HCT116 (cell line): ENCODE data around the gene WDFY2. TPM values are rescaled to one million over a fixed set of nuclear protein-coding genes. Genes with fewer than 3 reads are reported as not detected.

Source experiments
- ATAC-seq: fragments of 200-7000 bp; cut with Tn5 transposase; 2 replicates; pipeline ENCODE4 v1.9.1; 2020; ENCODE audit warnings: mild to moderate bottlenecking, moderate library complexity
- BruUV-seq: library from RNA; stranded (reverse); fragments of 400-500 nt; replicated peaks from 2 replicates; lab custom pipeline; 2021; lab: Mats Ljungman, UMichigan
- CTCF ChIA-PET: fragments of 300-600 bp; sonication (Branson Sonifier 250); formaldehyde crosslinking; loops from one replicate; lab custom pipeline; 2021; ENCODE audit warnings: antibody characterized with exemption; lab: Charles Lee
- POLR2A ChIA-PET: fragments of 300-600, 350-600 bp; sonication (Branson Sonifier 250); formaldehyde crosslinking; loops from one replicate; lab custom pipeline; 2021; ENCODE audit warnings: antibody characterized with exemption; lab: Charles Lee
- RAD21 ChIA-PET, 2 experiments: fragments of 300-600 bp; sonication (Branson Sonifier 250); formaldehyde crosslinking; loops; one replicate each; lab custom pipeline; 2023; ENCODE audit warnings: low total read pairs in 2 of 2; ENCODE audit not compliant: uncharacterized antibody in 2 of 2, unreplicated experiment in 2 of 2, low non-redundant PET in 1 of 2; lab: Charles Lee
- DNase-seq: peaks from one replicate; pipeline ENCODE4 v3.0.0-alpha.2; 2010; ENCODE audit warnings: low read depth, low spot score
- H2AFZ ChIP-seq: fragments of 200-600 bp; shearing (Covaris generic), sonication (generic); 2 replicates; pipeline ENCODE4 v1.6.1; 2017; ENCODE audit warnings: low read depth, mixed run types, mixed read lengths, antibody characterized with exemption, low read length; ENCODE audit not compliant: poor library complexity, severe bottlenecking
- H3K27ac ChIP-seq: 2 replicates; pipeline ENCODE4 v1.5.1; 2012; ENCODE audit warnings: low read depth, low read length
- H3K27me3 ChIP-seq: fragments of 200-600 bp; sonication (generic); 2 replicates; pipeline ENCODE4 v1.6.1; 2016; ENCODE audit warnings: mixed run types, low read length, mixed read lengths; ENCODE audit not compliant: insufficient read depth
- H3K36me3 ChIP-seq, 2 experiments: fragments of 200-500 bp in 1 of 2; fragments of 200-600 bp in 1 of 2; sonication (Bioruptor generic) in 1 of 2; sonication (generic) in 1 of 2; 2 replicates each; pipeline versions ENCODE4 v1.5.1 to v1.6.1; 2014 to 2016; ENCODE audit warnings: low read length in 2 of 2, inconsistent platforms in 1 of 2, mixed read lengths in 1 of 2, mixed run types in 1 of 2; ENCODE audit not compliant: insufficient read depth in 2 of 2, control insufficient read depth in 1 of 2
- H3K4me1 ChIP-seq, 2 experiments: fragments of 200-600 bp in 1 of 2; sonication (generic) in 1 of 2; 2 replicates each; pipeline versions ENCODE4 v1.5.1 to v1.6.1; 2012 to 2017; ENCODE audit warnings: low read length in 2 of 2, inconsistent platforms in 1 of 2, mild to moderate bottlenecking in 1 of 2, mixed read lengths in 1 of 2, mixed run types in 1 of 2, moderate library complexity in 1 of 2; ENCODE audit not compliant: insufficient read depth in 2 of 2, control insufficient read depth in 1 of 2
- H3K4me2 ChIP-seq: fragments of 200-600 bp; sonication (generic); 2 replicates; pipeline ENCODE4 v1.6.1; 2017; ENCODE audit warnings: mixed run types, low read length, mixed read lengths
- H3K4me3 ChIP-seq, 2 experiments: fragments of 200-600 bp in 1 of 2; sonication (generic) in 1 of 2; replicated peaks in 1 of 2; 2 replicates each; pipeline ENCODE4 v1.5.1; 2011 to 2016; ENCODE audit warnings: low read length in 2 of 2, control low read depth in 1 of 2, low read depth in 1 of 2, mild to moderate bottlenecking in 1 of 2, mixed read lengths in 1 of 2, mixed run types in 1 of 2
- H3K79me2 ChIP-seq: fragments of 200-600 bp; sonication (generic); 2 replicates; pipeline ENCODE4 v1.6.1; 2017; ENCODE audit warnings: mild to moderate bottlenecking, mixed run types, low read length, moderate library complexity, mixed read lengths; ENCODE audit not compliant: insufficient read depth
- H3K9ac ChIP-seq: fragments of 200-600 bp; sonication (generic); 2 replicates; pipeline ENCODE4 v1.6.1; 2016; ENCODE audit warnings: low read length, mixed read lengths
- H3K9me2 ChIP-seq: fragments of 200-600 bp; sonication (generic), shearing (Covaris generic); 2 replicates; pipeline ENCODE4 v1.6.1; 2017; ENCODE audit warnings: mixed run types, mild to moderate bottlenecking, moderate library complexity; ENCODE audit not compliant: insufficient read depth
- H3K9me3 ChIP-seq, 2 experiments: fragments of 200-500 bp in 1 of 2; fragments of 200-600 bp in 1 of 2; sonication (Bioruptor generic) in 1 of 2; sonication (generic) in 1 of 2; 2 replicates each; pipeline ENCODE4 v1.6.1; 2014 to 2017; ENCODE audit warnings: low read length in 2 of 2, mixed read lengths in 2 of 2, inconsistent platforms in 1 of 2, low read depth in 1 of 2, mild to moderate bottlenecking in 1 of 2, mixed run types in 1 of 2, moderate library complexity in 1 of 2; ENCODE audit not compliant: control insufficient read depth in 1 of 2, insufficient read depth in 1 of 2
- H4K20me1 ChIP-seq: fragments of 200-600 bp; sonication (generic), shearing (Covaris generic); 2 replicates; pipeline ENCODE4 v1.6.1; 2017; ENCODE audit warnings: mixed run types, mild to moderate bottlenecking, moderate library complexity; ENCODE audit not compliant: insufficient read depth
- CBX3 ChIP-seq: IDR thresholded peaks from 2 replicates; pipeline ENCODE4 v1.6.1; 2012; ENCODE audit warnings: low read depth
- CEBPB ChIP-seq: IDR thresholded peaks from 2 replicates; pipeline ENCODE4 v1.6.1; 2012; ENCODE audit warnings: low read depth
- CTCF ChIP-seq, 3 experiments: fragments of 200-600 bp in 1 of 3; sonication (generic) in 1 of 3; IDR thresholded peaks in 2 of 3; conservative IDR thresholded peaks in 1 of 3; 2 replicates each; pipeline ENCODE4 v1.5.1; 2012 to 2017; ENCODE audit warnings: low read depth in 2 of 3, low read length in 2 of 3, antibody characterized with exemption in 1 of 3, borderline replicate concordance in 1 of 3, control low read depth in 1 of 3, mild to moderate bottlenecking in 1 of 3, mixed read lengths in 1 of 3, mixed run types in 1 of 3, moderate library complexity in 1 of 3; ENCODE audit not compliant: insufficient read depth in 1 of 3
- ELF1 ChIP-seq: IDR thresholded peaks from 2 replicates; pipeline ENCODE4 v1.6.1; 2012; ENCODE audit warnings: low read depth, borderline replicate concordance
- EZH2phosphoT487 ChIP-seq: fragments of 200-600 bp; IDR thresholded peaks from 2 replicates; pipeline ENCODE4 v1.6.1; 2018; ENCODE audit warnings: antibody characterized with exemption, borderline replicate concordance
- JUND ChIP-seq: IDR thresholded peaks from 2 replicates; pipeline ENCODE4 v1.6.1; 2012
- MAX ChIP-seq: IDR thresholded peaks from 2 replicates; pipeline ENCODE4 v1.6.1; 2012
- POLR2A ChIP-seq: IDR thresholded peaks from 2 replicates; pipeline ENCODE4 v1.7.0; 2011; ENCODE audit warnings: borderline replicate concordance; ENCODE audit not compliant: insufficient read depth, insufficient read length; ENCODE audit errors: extremely low read depth
- POLR2AphosphoS5 ChIP-seq: IDR thresholded peaks from 2 replicates; pipeline ENCODE4 v1.6.1; 2011; ENCODE audit warnings: mild to moderate bottlenecking, low read depth, low read length, moderate library complexity
- RAD21 ChIP-seq: IDR thresholded peaks from 2 replicates; pipeline ENCODE4 v1.6.1; 2012; ENCODE audit warnings: low read depth, mild to moderate bottlenecking
- REST ChIP-seq: IDR thresholded peaks from 2 replicates; pipeline ENCODE4 v1.6.1; 2012; ENCODE audit warnings: low read depth
- SIN3A ChIP-seq: IDR thresholded peaks from 2 replicates; pipeline ENCODE4 v1.6.1; 2012; ENCODE audit warnings: low read depth
- SP1 ChIP-seq: IDR thresholded peaks from 2 replicates; pipeline ENCODE4 v1.6.1; 2012; ENCODE audit warnings: low read depth
- SRF ChIP-seq: IDR thresholded peaks from 2 replicates; pipeline ENCODE4 v1.6.1; 2012; ENCODE audit warnings: low read depth
- YY1 ChIP-seq: IDR thresholded peaks from 2 replicates; pipeline ENCODE4 v1.6.1; 2011; ENCODE audit warnings: low read length, low read depth, moderate library complexity, mild to moderate bottlenecking; ENCODE audit not compliant: insufficient replicate concordance; ENCODE audit errors: extremely low read depth
- ZBTB33 ChIP-seq: IDR thresholded peaks from 2 replicates; pipeline ENCODE4 v1.6.1; 2011; ENCODE audit warnings: mild to moderate bottlenecking, low read length, moderate library complexity; ENCODE audit not compliant: insufficient replicate concordance; ENCODE audit errors: extremely low read depth
- ZFX ChIP-seq: fragments of 450-650 bp; IDR thresholded peaks from 2 replicates; pipeline ENCODE4 v1.6.1; 2017
- ZNF274 ChIP-seq: fragments of 200-500 bp; sonication (Bioruptor generic); IDR thresholded peaks from 2 replicates; pipeline ENCODE4 v1.6.1; 2014; ENCODE audit warnings: mild to moderate bottlenecking, low read depth, low read length, inconsistent platforms
- intact Hi-C: fragments of 100-400 bp; cut with micrococcal nuclease; formaldehyde crosslinking; loops from 2 replicates; pipeline ENCODE4 v1.10.0; 2022
- total RNA-seq: library from RNA; stranded (reverse); gene quantifications from one replicate; pipeline ENCODE4 v1.2.1, GENCODE V29; 2021; ENCODE audit not compliant: unreplicated experiment
- TF ChIP-seq, protein P1 (sequence below): IDR thresholded peaks from 2 replicates; pipeline ENCODE4 v1.6.1; 2012

Gene WDFY2
- total RNA-seq, 1 experiment from 2014 or later = 6.1 TPM

DNA sequence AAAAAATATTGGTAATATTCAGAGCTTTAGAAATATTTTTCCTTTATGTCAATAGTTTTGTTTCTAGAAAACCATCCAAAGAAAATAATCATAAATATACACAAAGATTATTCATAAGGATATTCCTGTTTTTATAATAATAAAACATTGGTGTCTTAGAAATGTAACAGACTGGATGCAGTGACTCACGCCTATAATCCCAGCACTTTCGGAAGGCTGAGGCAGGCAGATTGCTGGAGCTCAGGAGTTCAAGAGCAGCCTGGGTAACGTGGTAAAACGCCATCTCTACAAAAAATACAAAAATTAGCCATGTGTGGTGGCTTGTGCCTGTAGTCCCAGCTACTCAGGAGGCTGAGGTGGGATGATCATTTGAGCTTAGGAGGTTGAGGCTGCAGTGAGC is 112.9 kb downstream of the WDFY2 start:
- H3K27me3 ChIP-seq = no peaks in the 10 kb centered on the region
- no peak for DNase-seq
- ChIA-PET CTCF (no interaction called here), RAD21 (no interaction called here), POLR2A (interaction anchor here (1.5 kb wide), 1 partner anchor 244 kb away, joined by 6 read pairs; the partner anchor contains the start of gene INTS6)
- H2AFZ ChIP-seq = no peak overlapping the region
- H3K79me2 ChIP-seq = no peaks in the 10 kb centered on the region
- no peak overlapping the region for H3K27ac ChIP-seq
- no peaks in the 10 kb centered on the region for H3K4me1 ChIP-seq
- ATAC-seq = no peak
- no peaks in the 10 kb centered on the region for H3K9me2 ChIP-seq
- no peak overlapping the region for H3K4me3 ChIP-seq
- H3K9ac ChIP-seq = no peak overlapping the region
- H3K9me3 ChIP-seq = no peaks in the 10 kb centered on the region
- H3K36me3 ChIP-seq = no peaks in the 10 kb centered on the region
- no peaks in the 10 kb centered on the region for H4K20me1 ChIP-seq
- intact Hi-C loops = no loop called here
- TF ChIP-seq SRF (no peak), JUND (no peak), ZFX (no peak), ZBTB33 (no peak), RAD21 (no peak), SP1 (no peak), CBX3 (no peak), POLR2A (no peak), EZH2phosphoT487 (no peak), SIN3A (no peak), ELF1 (no peak), MAX (no peak), POLR2AphosphoS5 (no peak), CEBPB (no peak), YY1 (no peak), ZNF274 (no peak), REST (no peak), CTCF (IDR thresholded peaks at IDR 0.05 in 2 of 3, conservative IDR thresholded peaks at IDR 0.05 in 1 of 3; ENCODE audit: borderline replicate concordance in 1 of 3, insufficient read depth in 1 of 3, low read depth in 2 of 3, low read length in 2 of 3) (no peak)
- TF ChIP-seq, protein P1, sequence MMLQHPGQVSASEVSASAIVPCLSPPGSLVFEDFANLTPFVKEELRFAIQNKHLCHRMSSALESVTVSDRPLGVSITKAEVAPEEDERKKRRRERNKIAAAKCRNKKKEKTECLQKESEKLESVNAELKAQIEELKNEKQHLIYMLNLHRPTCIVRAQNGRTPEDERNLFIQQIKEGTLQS = no peak
- no peak overlapping the region for H3K4me2 ChIP-seq
- BruUV-seq = no TSS peak
